RWPE2 (cell line): ENCODE measurements around the gene SKIC2.

Experiments
- ATAC-seq: fragments of 200-7000 bp; cut with Tn5 transposase; 3 replicates; pipeline ENCODE4 v1.9.1; 2021; ENCODE audit warnings: low read depth
- DNase-seq: peaks from one replicate; pipeline ENCODE4 v3.0.0-alpha.2; 2020; ENCODE audit warnings: low spot score
- H3K27ac ChIP-seq: fragments of 450-650 bp; 2 replicates; pipeline ENCODE4 v1.5.1; 2017; ENCODE audit warnings: mild to moderate bottlenecking; ENCODE audit not compliant: poor library complexity, severe bottlenecking
- H3K27me3 ChIP-seq: fragments of 250-450 bp; sonication (Bioruptor Pico); 2 replicates; pipeline ENCODE4 v1.5.1; 2021; ENCODE audit warnings: mild to moderate bottlenecking, moderate library complexity; ENCODE audit not compliant: insufficient read depth, poor library complexity, severe bottlenecking
- H3K36me3 ChIP-seq: fragments of 250-450 bp; sonication (Bioruptor Pico); 2 replicates; pipeline ENCODE4 v1.5.1; 2020; ENCODE audit warnings: low read depth, mild to moderate bottlenecking, moderate library complexity
- H3K4me1 ChIP-seq: fragments of 250-450 bp; sonication (Bioruptor Pico); 2 replicates; pipeline ENCODE4 v1.5.1; 2021; ENCODE audit warnings: mild to moderate bottlenecking, moderate library complexity; ENCODE audit not compliant: insufficient read depth, poor library complexity, severe bottlenecking
- H3K4me3 ChIP-seq: fragments of 250-450 bp; sonication (Bioruptor Pico); 2 replicates; pipeline ENCODE4 v1.5.1; 2021; ENCODE audit warnings: mild to moderate bottlenecking, moderate library complexity; ENCODE audit not compliant: severe bottlenecking
- H3K9me3 ChIP-seq: fragments of 250-450 bp; sonication (Bioruptor Pico); 2 replicates; pipeline ENCODE4 v1.5.1; 2021; ENCODE audit warnings: mild to moderate bottlenecking, moderate library complexity; ENCODE audit not compliant: severe bottlenecking
- CTCF ChIP-seq: fragments of 450-650 bp; IDR thresholded peaks from one replicate; pipeline ENCODE4 v1.5.1; 2017; ENCODE audit warnings: mild to moderate bottlenecking, moderate library complexity; ENCODE audit not compliant: poor library complexity, severe bottlenecking

SKIC2 gene

GRCh38 chr6:31933537-31933936 is 25.4 kb upstream of the SKIC2 start:
- Histone ChIP-seq H3K9me3 (peaks cover 1% of the 10 kb centered on the region), H3K27ac (no peak overlapping the region), H3K36me3 (no peaks in the 10 kb centered on the region), H3K4me1 (no peaks in the 10 kb centered on the region), H3K4me3 (no peak overlapping the region), H3K27me3 (no peaks in the 10 kb centered on the region)
- no peak for DNase-seq
- ATAC-seq, result no peak
- TF ChIP-seq CTCF, result no peak

- no peak for ATAC-seq
- no peak for TF ChIP-seq CTCF
- no peak for DNase-seq
- no peaks in the 10 kb centered on the region for H3K4me1 ChIP-seq
- H3K4me3 ChIP-seq, result no peak overlapping the region
- peaks cover 1% of the 10 kb centered on the region for H3K9me3 ChIP-seq
- H3K27ac ChIP-seq, result no peak overlapping the region
- H3K36me3 ChIP-seq, result no peaks in the 10 kb centered on the region
- H3K27me3 ChIP-seq, result no peaks in the 10 kb centered on the region
These were observed 24.0 kb upstream of the SKIC2 start for GRCh38 chr6:31935021-31935420.

- H3K9me3 ChIP-seq, result peaks cover under 1% of the 10 kb centered on the region
- H3K4me1 ChIP-seq, result no peaks in the 10 kb centered on the region
- H3K27ac ChIP-seq, result no peak overlapping the region
- no peaks in the 10 kb centered on the region for H3K36me3 ChIP-seq
- H3K27me3 ChIP-seq, result no peaks in the 10 kb centered on the region
- no peak for DNase-seq
- TF ChIP-seq CTCF, result no peak
- no peak for ATAC-seq
- H3K4me3 ChIP-seq, result no peak overlapping the region
These were observed 23.2 kb upstream of the SKIC2 start for GRCh38 chr6:31935823-31936222.

GRCh38 chr6:31940256-31940664 is 18.7 kb upstream of the SKIC2 start:
- no peak for ATAC-seq

More at GRCh38 chr6:31940256-31940664, 18.7 kb upstream of the SKIC2 start:
- TF ChIP-seq CTCF, result no peak
- no peaks in the 10 kb centered on the region for H3K27me3 ChIP-seq
- no peaks in the 10 kb centered on the region for H3K9me3 ChIP-seq
- no peak overlapping the region for H3K4me3 ChIP-seq
- H3K4me1 ChIP-seq, result peaks cover 2% of the 10 kb centered on the region
- DNase-seq, result no peak
- H3K27ac ChIP-seq, result no peak overlapping the region
- H3K36me3 ChIP-seq, result no peaks in the 10 kb centered on the region
